NCI-H2196 treated with DMSO at 0.1 percent for 48 hours (cell line): ENCODE data around the gene SERTAD2.

ENCODE experiments used
- DNase-seq: peaks from one replicate; lab custom pipeline; 2025; ENCODE audit not compliant: unreplicated experiment; lab: John Stamatoyannopoulos, UW

SERTAD2 gene

GRCh38 chr2:64675860-64676259 is 22.1 kb upstream of the SERTAD2 start:
- no peak for DNase-seq

- DNase-seq = no peak
Measured at GRCh38 chr2:64672708-64673107, 19.0 kb upstream of the SERTAD2 start.

GRCh38 chr2:64670047-64670446 is 16.3 kb upstream of the SERTAD2 start:
- DNase-seq = no peak

- DNase-seq = no peak
Measured at GRCh38 chr2:64669288-64669687, 15.6 kb upstream of the SERTAD2 start.

- DNase-seq = no peak
Measured at GRCh38 chr2:64668542-64668941, 14.8 kb upstream of the SERTAD2 start.

GRCh38 chr2:64667535-64667934 is 13.8 kb upstream of the SERTAD2 start:
- DNase-seq = no peak

- DNase-seq = no peak
Measured at GRCh38 chr2:64666810-64667438, 13.2 kb upstream of the SERTAD2 start.

- no peak for DNase-seq
Measured at GRCh38 chr2:64665709-64666108, 12.0 kb upstream of the SERTAD2 start.

GRCh38 chr2:64663402-64663801 is 9.7 kb upstream of the SERTAD2 start:
- no peak for DNase-seq

GRCh38 chr2:64661741-64662169 is 8.0 kb upstream of the SERTAD2 start:
- no peak for DNase-seq

GRCh38 chr2:64659252-64659651 is 5.5 kb upstream of the SERTAD2 start:
- DNase-seq = no peak

GRCh38 chr2:64658269-64658668 is 4.6 kb upstream of the SERTAD2 start:
- no peak for DNase-seq

GRCh38 chr2:64657411-64657810 is 3.7 kb upstream of the SERTAD2 start:
- no peak for DNase-seq

GRCh38 chr2:64656379-64656778 is 2.7 kb upstream of the SERTAD2 start:
- no peak for DNase-seq

- no peak for DNase-seq
Measured at GRCh38 chr2:64655873-64656272, 2.2 kb upstream of the SERTAD2 start.

GRCh38 chr2:64655018-64655664 is 1.4 kb upstream of the SERTAD2 start:
- DNase-seq = no peak

GRCh38 chr2:64654063-64654811 is 524 bp upstream of the SERTAD2 start:
- DNase-seq = no peak

GRCh38 chr2:64652231-64653108 is 1.2 kb downstream of the SERTAD2 start:
- DNase-seq = no peak

GRCh38 chr2:64651590-64651989 is 2.1 kb downstream of the SERTAD2 start:
- DNase-seq = no peak

GRCh38 chr2:64650722-64651338 is 2.9 kb downstream of the SERTAD2 start:
- no peak for DNase-seq

- no peak for DNase-seq
Measured at GRCh38 chr2:64650296-64650695, 3.4 kb downstream of the SERTAD2 start.
